Transverse colon (tissue), 4 donors: ENCODE results near the gene FANCL. TPM values are rescaled to one million over a fixed set of nuclear protein-coding genes. Genes with fewer than 3 reads are reported as not detected.

ENCODE experiments used
- DNase-seq: peaks from one replicate; pipeline ENCODE4 v3.0.0-alpha.2; 2019
- H3K27ac ChIP-seq, 4 donors: fragments of 200-600 bp; sonication (generic); 2 replicates each; pipeline ENCODE4 v1.5.1; 2016 to 2018; ENCODE audit warnings: inconsistent platforms in 4 of 4
- H3K27me3 ChIP-seq: fragments of 200-600 bp; sonication (generic); 2 replicates; pipeline ENCODE4 v1.5.1; 2017; ENCODE audit warnings: inconsistent platforms
- H3K36me3 ChIP-seq, 4 donors: fragments of 200-600 bp; sonication (generic); 2 replicates each; pipeline ENCODE4 v1.5.1; 2017 to 2019; ENCODE audit warnings: inconsistent platforms in 4 of 4
- H3K4me1 ChIP-seq, 4 donors: fragments of 200-600 bp; sonication (generic); 2 replicates each; pipeline ENCODE4 v1.5.1; 2017 to 2020; ENCODE audit warnings: inconsistent platforms in 4 of 4
- H3K4me3 ChIP-seq, 4 donors: fragments of 200-600 bp; sonication (generic); 1 replicate in 1 of 4; 2 replicates in 3 of 4; pipeline versions ENCODE4 v1.5.1 to v1.6.1; 2017 to 2019; ENCODE audit warnings: inconsistent platforms in 4 of 4
- H3K9me3 ChIP-seq, 2 donors: fragments of 200-600 bp; sonication (generic); 2 replicates each; pipeline ENCODE4 v1.5.1; 2017 to 2019; ENCODE audit warnings: inconsistent platforms in 2 of 2
- EP300 ChIP-seq: sonication (generic); formaldehyde crosslinking; IDR thresholded peaks from one replicate; pipeline ENCODE4 v1.6.1; 2017; ENCODE audit warnings: antibody characterized with exemption, low read depth
- POLR2A ChIP-seq: fragments of 450-650 bp; IDR thresholded peaks from one replicate; pipeline ENCODE4 v1.6.1; 2016; ENCODE audit warnings: antibody characterized with exemption, mild to moderate bottlenecking, moderate library complexity
- POLR2AphosphoS5 ChIP-seq, 3 donors: sonication (generic); formaldehyde crosslinking; IDR thresholded peaks; one replicate each; pipeline ENCODE4 v1.6.1; 2016; ENCODE audit warnings: antibody characterized with exemption in 3 of 3
- whole genome bisulfite sequencing, 2 donors: methylation state at CpG; one replicate each; pipeline ENCODE4 v1.1.5; 2018; ENCODE audit warnings: low coverage in 1 of 2; 5-methylcytosine and 5-hydroxymethylcytosine counted together
- in situ Hi-C, 4 donors: fragments of 200-750 bp; cut with MboI; loops; one replicate each; pipeline versions ENCODE4 v1.15.0 to v1.15.1; 2017; ENCODE audit warnings: low sequenced_read_pairs in 3 of 4, low pct_ligation_motif_present in 1 of 4, low pct_unique_long_range_greater_than_20kb in 1 of 4
- intact Hi-C: fragments of 100-400 bp; cut with DNase I; formaldehyde crosslinking; loops from one replicate; pipeline ENCODE4 v1.15.1; 2023; ENCODE audit warnings: low total_unique reads
- total RNA-seq, 4 donors: library from RNA; depleted of rRNA; stranded (reverse); fragments of >200 nt; gene quantifications; one replicate each; pipeline ENCODE4 v1.1.0, GENCODE V29; 2016
- TF ChIP-seq, protein P1 (sequence below), 5 experiments: fragments of 200-600 bp in 3 of 5; fragments of 450-650 bp in 2 of 5; sonication (generic) in 3 of 5; IDR thresholded peaks; 1 replicate in 2 of 5; 2 replicates in 3 of 5; pipeline ENCODE4 v1.5.1; 2016 to 2017; ENCODE audit warnings: antibody characterized with exemption in 5 of 5, inconsistent platforms in 3 of 5, mild to moderate bottlenecking in 2 of 5, moderate library complexity in 1 of 5

FANCL gene
- total RNA-seq, 4 donors from 2014 or later: 11.2 to 33.4 (median 25.6) TPM

DNA sequence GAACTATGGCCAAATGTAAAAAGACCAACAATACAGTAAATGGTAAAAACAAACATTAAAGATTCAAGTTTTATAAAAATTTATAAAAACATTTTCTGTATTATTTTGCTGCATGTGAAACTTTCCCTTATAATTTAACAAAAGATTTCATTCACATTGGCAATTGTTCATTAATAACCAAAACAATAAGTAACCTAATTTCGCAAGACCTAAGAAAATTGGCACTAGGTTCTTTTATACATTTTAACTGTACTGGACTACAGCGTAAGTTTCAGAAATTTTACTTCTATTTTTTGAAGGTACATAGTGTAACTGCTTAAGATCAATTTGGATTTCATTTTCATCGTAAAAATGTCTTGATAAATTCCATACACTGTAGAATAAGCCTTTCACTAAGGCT lies 77.2 kb downstream of the FANCL start:
- intact Hi-C loops (no loop called here), in situ Hi-C loops (no loop called here)
- DNase-seq: no peak
- H3K27ac ChIP-seq: no peak overlapping the region
- H3K4me3 ChIP-seq: no peak overlapping the region
- H3K9me3 ChIP-seq: no peaks in the 10 kb centered on the region
- H3K27me3 ChIP-seq: no peaks in the 10 kb centered on the region
- TF ChIP-seq POLR2AphosphoS5 (IDR thresholded peaks at IDR 0.05) (no peak), POLR2A (no peak)
- TF ChIP-seq, protein P1, sequence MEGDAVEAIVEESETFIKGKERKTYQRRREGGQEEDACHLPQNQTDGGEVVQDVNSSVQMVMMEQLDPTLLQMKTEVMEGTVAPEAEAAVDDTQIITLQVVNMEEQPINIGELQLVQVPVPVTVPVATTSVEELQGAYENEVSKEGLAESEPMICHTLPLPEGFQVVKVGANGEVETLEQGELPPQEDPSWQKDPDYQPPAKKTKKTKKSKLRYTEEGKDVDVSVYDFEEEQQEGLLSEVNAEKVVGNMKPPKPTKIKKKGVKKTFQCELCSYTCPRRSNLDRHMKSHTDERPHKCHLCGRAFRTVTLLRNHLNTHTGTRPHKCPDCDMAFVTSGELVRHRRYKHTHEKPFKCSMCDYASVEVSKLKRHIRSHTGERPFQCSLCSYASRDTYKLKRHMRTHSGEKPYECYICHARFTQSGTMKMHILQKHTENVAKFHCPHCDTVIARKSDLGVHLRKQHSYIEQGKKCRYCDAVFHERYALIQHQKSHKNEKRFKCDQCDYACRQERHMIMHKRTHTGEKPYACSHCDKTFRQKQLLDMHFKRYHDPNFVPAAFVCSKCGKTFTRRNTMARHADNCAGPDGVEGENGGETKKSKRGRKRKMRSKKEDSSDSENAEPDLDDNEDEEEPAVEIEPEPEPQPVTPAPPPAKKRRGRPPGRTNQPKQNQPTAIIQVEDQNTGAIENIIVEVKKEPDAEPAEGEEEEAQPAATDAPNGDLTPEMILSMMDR (IDR thresholded peaks at IDR 0.05): no peak
- H3K36me3 ChIP-seq: peaks cover 0 to 15% (median 7%) of the 10 kb centered on the region in 4 donors
- H3K4me1 ChIP-seq: no peaks in the 10 kb centered on the region
- 89 to 97% methylated on average over 3 of the region's 3 CpGs for WGBS, 2 donors

- Histone ChIP-seq H3K36me3 (peaks cover 0 to 15% (median 7%) of the 10 kb centered on the region in 4 donors), H3K27ac (no peak overlapping the region), H3K4me1 (no peaks in the 10 kb centered on the region), H3K27me3 (no peaks in the 10 kb centered on the region), H3K9me3 (no peaks in the 10 kb centered on the region), H3K4me3 (no peak overlapping the region)
- WGBS, 2 donors: 87 to 93% methylated on average over 4 of the region's 4 CpGs
- in situ Hi-C loops (no loop called here), intact Hi-C loops (no loop called here)
- no peak for DNase-seq
- TF ChIP-seq EP300: no peak
- no peak for TF ChIP-seq POLR2A
- TF ChIP-seq, protein P1 (IDR thresholded peaks at IDR 0.05): no peak
- no peak for TF ChIP-seq POLR2AphosphoS5 (IDR thresholded peaks at IDR 0.05)
Observed at GRCh38 chr2:58158481-58158880, 82.6 kb downstream of the FANCL start.

DNA sequence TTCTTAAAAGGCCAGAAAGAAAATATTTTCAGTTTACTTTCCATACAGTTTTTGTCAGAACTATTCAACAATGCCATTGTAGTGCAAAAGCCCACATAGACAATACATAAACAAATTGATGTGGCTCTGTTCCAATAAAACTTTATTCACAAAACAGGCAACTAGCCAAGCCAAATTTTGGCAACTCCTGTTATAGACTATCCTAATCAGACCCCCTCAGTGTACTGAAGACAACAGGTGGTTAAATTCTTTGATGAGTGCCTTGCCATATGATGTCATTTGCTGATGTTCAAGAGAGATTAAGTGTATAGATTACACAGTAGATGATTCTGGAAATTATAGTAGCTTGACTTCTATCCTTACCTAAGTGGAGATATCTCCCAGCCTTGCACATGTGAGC lies 83.4 kb downstream of the FANCL start:
- TF ChIP-seq, protein P1 (IDR thresholded peaks at IDR 0.05): no peak
- H3K27me3 ChIP-seq: no peaks in the 10 kb centered on the region
- peaks cover 0 to 15% (median 7%) of the 10 kb centered on the region in 4 donors for H3K36me3 ChIP-seq
- in situ Hi-C loops (no loop called here), intact Hi-C loops (no loop called here)
- no peaks in the 10 kb centered on the region for H3K4me1 ChIP-seq
- H3K4me3 ChIP-seq: no peak overlapping the region
- H3K27ac ChIP-seq: no peak overlapping the region
- no peaks in the 10 kb centered on the region for H3K9me3 ChIP-seq
- DNase-seq: no peak

- no peak for DNase-seq
- H3K27me3 ChIP-seq: no peaks in the 10 kb centered on the region
- in situ Hi-C loops: no loop called here
- H3K9me3 ChIP-seq: no peaks in the 10 kb centered on the region
- intact Hi-C loops: no loop called here
- H3K4me1 ChIP-seq: no peaks in the 10 kb centered on the region
- H3K4me3 ChIP-seq: no peak overlapping the region
- peaks cover 0 to 15% (median 5%) of the 10 kb centered on the region in 4 donors for H3K36me3 ChIP-seq
- TF ChIP-seq, protein P1 (IDR thresholded peaks at IDR 0.05): no peak
- TF ChIP-seq EP300: no peak
- no peak for TF ChIP-seq POLR2AphosphoS5 (IDR thresholded peaks at IDR 0.05)
- no peak for TF ChIP-seq POLR2A
- no peak overlapping the region for H3K27ac ChIP-seq
Observed at GRCh38 chr2:58156780-58157179, 84.3 kb downstream of the FANCL start.
